HG03196 (cell line): ENCODE results near the gene EEFSEC.

ENCODE experiments used
- ATAC-seq: cut with Tn5 transposase; IDR thresholded peaks from one replicate; pipeline ENCODE4 v1.9.1; 2021; ENCODE audit not compliant: unreplicated experiment

EEFSEC gene

GRCh38 chr3:128215800-128216495 is 62.7 kb downstream of the EEFSEC start:
- no peak for ATAC-seq

- no peak for ATAC-seq
These were observed 64.6 kb downstream of the EEFSEC start for GRCh38 chr3:128217702-128218547.

- ATAC-seq = no peak
These were observed 65.4 kb downstream of the EEFSEC start for GRCh38 chr3:128218548-128219257.

- ATAC-seq = no peak
These were observed 68.0 kb downstream of the EEFSEC start for GRCh38 chr3:128221328-128221727.

GRCh38 chr3:128222796-128223385 is 69.6 kb downstream of the EEFSEC start:
- no peak for ATAC-seq

- no peak for ATAC-seq
These were observed 73.0 kb downstream of the EEFSEC start for GRCh38 chr3:128226186-128226725.

- ATAC-seq = no peak
These were observed 73.6 kb downstream of the EEFSEC start for GRCh38 chr3:128226795-128227395.

- ATAC-seq = no peak
These were observed 74.2 kb downstream of the EEFSEC start for GRCh38 chr3:128227507-128227906.

- ATAC-seq = no peak
These were observed 75.2 kb downstream of the EEFSEC start for GRCh38 chr3:128228366-128228910.

- no peak for ATAC-seq
These were observed 76.0 kb downstream of the EEFSEC start for GRCh38 chr3:128229106-128229857.

- ATAC-seq = no peak
These were observed 78.3 kb downstream of the EEFSEC start for GRCh38 chr3:128231606-128232005.

GRCh38 chr3:128232376-128233178 is 79.3 kb downstream of the EEFSEC start:
- no peak for ATAC-seq

- no peak for ATAC-seq
These were observed 82.1 kb downstream of the EEFSEC start for GRCh38 chr3:128235207-128235926.

- no peak for ATAC-seq
These were observed 83.4 kb downstream of the EEFSEC start for GRCh38 chr3:128236657-128237056.

- no peak for ATAC-seq
These were observed 84.3 kb downstream of the EEFSEC start for GRCh38 chr3:128237348-128238183.

GRCh38 chr3:128238184-128238489 is 84.9 kb downstream of the EEFSEC start:
- ATAC-seq = no peak

GRCh38 chr3:128239304-128239703 is 86.0 kb downstream of the EEFSEC start:
- no peak for ATAC-seq
